A204.1 (cell line): Measurements from ENCODE around the gene MYBPC1.
A peak's percentile ranks its signal among the peaks of the same experiment; 100 is the strongest.
"Not testable (repeated sequence)": the region's sequence is repeated elsewhere in the genome, so short reads cannot be mapped to it uniquely, and the experiment has no call there.

ENCODE experiments used
- FAIRE-seq: peaks from 2 replicates; lab custom pipeline; 2012; peaks lifted over from hg19 to GRCh38; lab: Jason Lieb, UNC

MYBPC1 gene, protein sequence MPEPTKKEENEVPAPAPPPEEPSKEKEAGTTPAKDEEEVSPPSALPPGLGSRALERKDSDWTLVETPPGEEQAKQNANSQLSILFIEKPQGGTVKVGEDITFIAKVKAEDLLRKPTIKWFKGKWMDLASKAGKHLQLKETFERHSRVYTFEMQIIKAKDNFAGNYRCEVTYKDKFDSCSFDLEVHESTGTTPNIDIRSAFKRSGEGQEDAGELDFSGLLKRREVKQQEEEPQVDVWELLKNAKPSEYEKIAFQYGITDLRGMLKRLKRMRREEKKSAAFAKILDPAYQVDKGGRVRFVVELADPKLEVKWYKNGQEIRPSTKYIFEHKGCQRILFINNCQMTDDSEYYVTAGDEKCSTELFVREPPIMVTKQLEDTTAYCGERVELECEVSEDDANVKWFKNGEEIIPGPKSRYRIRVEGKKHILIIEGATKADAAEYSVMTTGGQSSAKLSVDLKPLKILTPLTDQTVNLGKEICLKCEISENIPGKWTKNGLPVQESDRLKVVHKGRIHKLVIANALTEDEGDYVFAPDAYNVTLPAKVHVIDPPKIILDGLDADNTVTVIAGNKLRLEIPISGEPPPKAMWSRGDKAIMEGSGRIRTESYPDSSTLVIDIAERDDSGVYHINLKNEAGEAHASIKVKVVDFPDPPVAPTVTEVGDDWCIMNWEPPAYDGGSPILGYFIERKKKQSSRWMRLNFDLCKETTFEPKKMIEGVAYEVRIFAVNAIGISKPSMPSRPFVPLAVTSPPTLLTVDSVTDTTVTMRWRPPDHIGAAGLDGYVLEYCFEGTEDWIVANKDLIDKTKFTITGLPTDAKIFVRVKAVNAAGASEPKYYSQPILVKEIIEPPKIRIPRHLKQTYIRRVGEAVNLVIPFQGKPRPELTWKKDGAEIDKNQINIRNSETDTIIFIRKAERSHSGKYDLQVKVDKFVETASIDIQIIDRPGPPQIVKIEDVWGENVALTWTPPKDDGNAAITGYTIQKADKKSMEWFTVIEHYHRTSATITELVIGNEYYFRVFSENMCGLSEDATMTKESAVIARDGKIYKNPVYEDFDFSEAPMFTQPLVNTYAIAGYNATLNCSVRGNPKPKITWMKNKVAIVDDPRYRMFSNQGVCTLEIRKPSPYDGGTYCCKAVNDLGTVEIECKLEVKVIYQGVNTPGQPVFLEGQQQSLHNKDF

DNA sequence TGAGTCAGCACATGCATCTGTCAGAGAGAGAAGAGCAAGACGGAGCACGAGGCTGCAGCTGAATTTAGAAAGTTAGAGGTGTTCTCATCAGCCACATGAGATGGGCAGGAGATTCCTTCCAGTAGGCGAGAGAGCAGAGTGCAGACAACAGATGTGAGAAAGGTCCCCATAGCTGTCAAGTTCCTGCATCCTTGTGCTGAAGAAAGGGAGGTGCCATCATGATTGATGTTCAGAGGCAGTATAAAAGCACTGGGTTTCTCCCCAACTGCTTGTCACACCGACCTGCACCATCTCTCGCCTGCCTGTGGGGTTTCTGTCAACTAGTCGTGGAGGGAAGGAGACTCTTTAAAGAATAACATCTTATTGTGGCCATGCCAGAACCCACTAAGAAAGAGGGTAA lies at the start of gene MYBPC1:
MYBPC1 (plus strand) TSS at position 272 of the 400 bp plus-strand sequence; CDS start at position 372, 100 bp downstream.
- FAIRE-seq: no peak

DNA sequence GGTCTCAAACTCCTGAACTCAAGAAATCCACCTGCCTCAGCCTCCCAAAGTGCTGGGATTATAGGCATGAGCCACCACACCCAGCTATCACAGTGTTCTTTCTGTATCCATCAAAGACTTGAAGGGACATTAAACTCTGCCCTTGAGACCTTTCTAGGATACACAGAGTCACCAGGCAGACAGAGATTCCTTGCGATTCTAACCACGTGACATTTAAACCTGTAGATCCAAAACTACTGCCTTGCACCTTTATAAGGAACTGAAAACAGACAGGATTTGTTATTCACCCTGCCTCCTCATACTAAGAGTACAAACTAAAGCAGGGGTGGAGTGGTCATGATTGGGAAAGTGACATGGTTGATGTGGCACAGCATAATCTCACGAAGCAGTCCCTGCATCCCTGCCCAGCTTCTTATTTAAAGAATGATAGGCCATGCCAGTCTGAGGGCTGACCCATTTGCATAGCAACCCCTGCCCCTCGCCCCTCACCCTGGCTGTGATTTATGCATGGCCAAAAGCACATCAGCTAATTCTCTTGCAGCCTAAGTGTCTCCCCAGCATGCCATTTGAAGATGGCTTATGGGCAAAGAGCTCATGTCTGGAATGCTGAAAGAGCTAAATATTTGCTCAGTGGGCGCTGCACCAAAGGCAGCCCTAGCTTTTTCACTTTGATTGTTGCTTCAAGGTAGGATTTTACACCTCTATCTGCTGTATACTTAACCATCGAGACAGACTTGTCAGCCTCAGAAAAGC lies 43.2 kb upstream of the MYBPC1 start:
- no peak for FAIRE-seq

DNA sequence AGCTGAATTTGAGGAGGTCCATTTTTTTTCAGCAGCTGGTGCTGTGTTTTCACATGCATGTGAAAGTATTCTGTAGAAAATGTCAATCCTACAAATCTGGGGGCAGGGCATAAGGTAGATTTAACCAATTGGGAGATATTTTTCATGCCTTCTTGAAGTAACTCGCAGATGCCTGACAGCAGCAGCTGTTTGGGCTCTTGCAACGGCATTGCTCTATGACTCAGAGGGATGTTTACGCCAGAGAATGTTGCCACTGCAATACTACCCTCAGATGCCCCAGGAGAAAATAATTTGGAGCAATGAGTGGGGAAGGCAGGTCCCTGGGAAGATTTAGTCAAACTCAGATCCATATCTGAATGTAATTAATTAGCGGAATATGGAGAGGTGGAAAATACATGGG lies 42.5 kb upstream of the MYBPC1 start:
- FAIRE-seq: no peak

DNA sequence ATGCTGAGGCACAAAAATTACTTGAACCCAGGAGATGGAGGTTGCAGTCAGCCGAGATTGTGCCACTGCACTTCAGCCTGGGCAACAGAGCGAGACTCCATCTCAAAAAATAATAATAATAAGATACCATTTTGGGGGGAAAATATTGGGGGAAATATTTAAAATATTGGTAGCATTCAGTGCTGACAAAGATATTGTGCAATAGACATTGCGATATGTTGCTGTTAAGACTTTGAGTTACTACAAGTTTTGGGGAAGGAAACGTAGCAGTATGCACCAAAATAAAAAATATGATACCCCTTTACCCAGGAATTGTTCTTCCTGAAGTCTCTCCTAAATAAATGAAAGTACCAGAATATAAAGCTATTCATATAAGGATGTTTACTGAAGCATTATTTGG lies 37.7 kb upstream of the MYBPC1 start:
- no peak for FAIRE-seq

DNA sequence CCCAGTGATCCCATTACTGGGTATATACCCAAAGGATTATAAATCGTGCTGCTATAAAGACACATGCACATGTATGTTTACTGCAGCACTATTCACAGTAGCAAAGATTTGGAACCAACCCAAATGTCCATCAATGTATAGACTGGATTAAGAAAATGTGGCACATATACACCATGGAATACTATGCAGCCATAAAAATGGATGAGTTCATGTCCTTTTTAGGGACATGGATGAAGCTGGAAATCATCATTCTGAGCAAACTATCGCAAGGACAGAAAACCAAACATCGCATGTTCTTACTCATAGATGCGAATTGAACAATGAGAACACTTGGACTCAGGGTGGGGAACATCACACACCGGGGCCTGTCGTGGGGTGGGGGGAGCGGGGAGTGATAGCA lies 36.0 kb upstream of the MYBPC1 start:
- FAIRE-seq: not testable (repeated sequence)

DNA sequence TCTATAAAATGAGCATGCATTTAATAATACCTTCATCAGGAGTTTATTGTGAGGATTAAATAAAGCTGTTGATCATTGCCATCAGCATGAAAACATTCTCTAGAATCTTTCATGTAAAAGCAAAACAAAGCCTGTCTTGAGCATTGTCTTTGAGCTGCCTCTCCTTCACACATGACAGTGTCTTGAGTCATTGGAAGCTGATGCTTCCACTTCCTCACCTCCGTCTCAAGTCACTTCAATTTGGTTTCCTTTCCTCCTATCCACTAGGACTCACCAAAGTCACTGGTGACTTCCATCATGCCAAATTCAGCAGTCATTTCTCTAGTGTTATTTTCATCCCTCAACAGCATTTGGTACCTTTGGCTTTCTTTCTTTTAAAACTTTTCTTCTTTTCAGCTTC lies 31.6 kb upstream of the MYBPC1 start:
- no peak for FAIRE-seq

DNA sequence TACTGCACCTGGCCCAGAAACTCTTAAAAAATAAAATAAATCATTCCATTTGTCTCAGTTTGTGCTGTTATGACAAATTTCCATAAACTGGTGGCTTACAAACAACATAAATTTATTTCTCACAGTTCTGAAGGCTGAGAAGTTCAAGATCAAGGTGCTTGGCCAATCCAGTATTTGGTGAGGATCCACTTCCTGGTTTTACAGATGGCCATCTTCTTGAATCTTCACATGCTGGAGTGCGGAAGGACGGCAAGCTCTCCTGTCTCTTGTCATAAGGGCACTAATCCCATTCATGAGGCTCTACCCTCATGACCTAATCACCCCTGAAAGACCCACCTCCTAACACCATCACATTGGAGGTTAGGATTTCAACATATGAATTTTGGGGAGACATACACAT lies 29.9 kb upstream of the MYBPC1 start:
- FAIRE-seq: no peak

DNA sequence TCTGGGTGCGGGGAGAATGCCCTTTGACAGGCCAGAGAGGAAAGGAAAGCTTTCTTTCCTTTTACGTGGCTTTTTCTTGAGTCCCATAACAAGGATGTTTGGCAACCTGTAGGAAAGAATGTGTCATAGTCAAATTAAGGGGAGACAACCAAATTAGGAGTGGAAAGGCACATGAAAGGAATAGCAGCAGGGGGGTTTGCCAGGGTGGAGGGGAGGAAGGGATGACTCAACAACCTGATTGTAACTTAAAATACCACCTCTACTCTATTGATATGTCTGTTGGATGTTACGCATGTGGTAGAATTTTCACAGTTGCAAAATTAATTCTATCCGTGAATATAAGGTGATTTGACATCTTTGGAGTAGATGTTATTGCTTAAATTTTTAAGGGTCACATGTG lies 28.5 kb upstream of the MYBPC1 start:
- FAIRE-seq: no peak

DNA sequence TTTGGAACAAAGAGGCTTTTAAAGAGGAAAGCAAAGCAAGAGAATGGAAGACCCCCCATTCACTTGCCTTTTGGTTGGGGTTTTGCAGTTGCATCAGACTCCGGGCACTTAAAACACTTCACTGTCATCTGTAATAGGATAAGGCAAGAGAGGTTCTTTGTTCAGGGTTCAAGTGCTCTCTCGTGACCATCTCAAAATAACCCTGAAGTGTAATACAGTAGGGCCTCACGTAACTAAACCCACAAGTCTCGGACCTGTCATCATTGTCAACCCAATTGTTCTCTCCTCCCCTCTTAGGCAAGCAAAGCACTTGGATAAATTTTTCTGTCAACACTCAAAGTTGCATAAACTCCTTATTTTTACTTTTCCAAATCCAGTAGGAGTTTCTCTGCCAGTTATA lies 26.9 kb upstream of the MYBPC1 start:
- FAIRE-seq: no peak

DNA sequence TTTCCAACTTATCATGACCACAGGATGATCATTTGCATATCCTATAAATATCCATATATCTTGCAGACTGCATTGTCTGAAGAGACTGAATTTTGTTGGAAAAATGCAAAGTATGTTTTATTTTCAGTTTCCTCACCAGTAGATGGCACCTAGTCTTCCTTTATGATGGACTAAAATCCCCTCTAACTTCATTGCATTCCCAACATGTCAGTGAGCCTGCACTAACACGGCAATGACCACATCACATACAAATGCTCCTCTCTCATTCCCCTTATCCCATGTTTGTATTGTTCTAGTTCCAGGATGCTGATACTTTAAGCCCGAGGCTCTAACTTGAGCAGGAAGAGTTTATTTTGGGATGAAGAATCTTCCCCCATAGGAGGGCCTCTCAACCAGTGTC lies 24.7 kb upstream of the MYBPC1 start:
- no peak for FAIRE-seq

DNA sequence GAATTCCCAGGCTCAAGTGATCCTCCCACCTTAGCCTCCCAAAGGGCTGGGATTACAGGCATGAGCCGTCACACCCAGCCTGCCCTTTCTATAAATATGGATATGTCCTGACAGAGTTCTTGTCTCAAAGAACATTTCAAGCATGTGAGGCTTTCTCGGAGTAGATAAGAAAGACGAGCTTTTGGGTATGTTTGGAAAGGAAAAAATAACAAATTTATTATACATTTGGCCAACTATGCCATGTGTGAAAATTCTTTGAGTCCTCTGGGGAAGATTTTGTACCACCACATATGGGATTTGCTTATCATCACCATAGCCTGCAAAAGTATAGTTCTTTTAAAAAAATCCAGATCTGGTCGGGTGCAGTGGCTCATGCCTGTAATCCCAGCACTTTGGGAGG lies 23.7 kb upstream of the MYBPC1 start:
- FAIRE-seq: no peak

DNA sequence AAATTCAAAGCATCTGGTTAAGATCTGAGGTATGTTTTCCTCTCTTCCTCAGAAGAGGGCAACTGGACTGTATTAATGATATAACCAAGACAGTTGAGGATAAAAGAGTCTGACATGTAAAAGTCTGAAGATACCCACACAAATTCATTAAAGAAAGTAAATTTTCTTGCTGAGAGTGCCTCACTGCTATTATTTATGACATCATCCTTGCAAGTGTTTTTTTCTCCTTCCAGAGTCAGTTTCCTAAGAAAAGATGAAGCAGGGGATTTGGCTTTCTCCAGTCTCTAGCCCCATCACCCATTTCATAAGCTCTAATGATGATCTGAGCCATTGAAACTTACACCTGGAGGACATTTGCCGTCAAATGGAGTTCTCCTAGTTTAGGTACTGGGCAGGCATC lies 21.0 kb upstream of the MYBPC1 start:
- no peak for FAIRE-seq

DNA sequence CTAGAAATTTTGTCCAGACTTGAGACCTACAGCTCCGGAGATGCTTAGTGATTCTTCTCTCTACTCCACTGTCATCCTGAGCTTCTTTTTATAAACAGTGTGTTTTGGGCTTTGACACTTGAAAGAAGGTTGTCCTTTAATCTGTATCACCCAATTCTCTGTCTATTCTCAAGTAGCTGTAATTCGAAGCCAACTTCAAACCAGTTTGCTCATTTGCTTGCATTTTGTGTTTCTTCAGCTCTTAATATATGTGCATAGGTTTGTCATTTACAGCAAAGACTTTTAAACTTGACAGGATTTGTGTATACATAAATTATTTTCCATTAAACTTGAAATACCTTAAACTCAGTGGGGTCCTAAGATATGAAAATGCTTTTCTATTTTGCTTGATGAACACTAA lies 16.4 kb upstream of the MYBPC1 start:
- no peak for FAIRE-seq

DNA sequence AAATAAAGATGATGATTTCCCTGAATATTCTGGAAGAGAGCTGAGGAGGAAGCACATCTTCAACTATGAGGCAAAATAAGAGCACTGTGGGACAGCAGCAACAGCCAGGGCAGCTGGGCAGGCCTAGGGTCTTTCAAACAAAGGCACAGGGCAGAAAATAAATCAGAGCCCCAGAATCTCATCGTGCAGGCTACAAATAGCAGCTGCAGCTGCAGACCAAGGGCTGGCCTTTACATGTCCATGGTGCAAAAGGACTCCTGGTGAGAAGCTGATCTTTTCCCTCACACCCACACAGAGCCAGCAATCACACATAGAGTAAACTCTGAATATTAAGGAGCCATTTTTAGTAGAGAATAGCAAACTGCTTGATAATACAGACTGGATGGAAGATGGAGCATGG lies 13.6 kb upstream of the MYBPC1 start:
- no peak for FAIRE-seq

DNA sequence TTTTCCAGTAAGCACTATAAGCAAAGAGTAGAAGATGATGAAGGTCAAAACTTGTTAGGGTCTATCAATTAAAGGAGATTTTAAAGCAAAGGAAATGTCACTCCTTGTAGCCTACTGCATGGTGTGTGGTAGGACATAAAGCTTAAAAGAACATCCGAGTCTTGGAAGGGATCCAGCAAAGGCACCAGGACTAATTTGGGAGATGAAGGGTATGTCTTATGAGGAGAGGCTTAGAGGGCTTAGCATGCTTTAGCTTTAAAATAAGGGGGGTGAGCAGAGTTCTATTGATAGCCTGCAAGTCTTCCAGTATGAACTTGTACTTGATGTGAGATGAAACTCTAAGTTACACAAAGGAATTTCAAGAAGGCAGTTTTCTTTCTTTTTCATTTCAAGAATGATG lies 11.8 kb upstream of the MYBPC1 start:
- no peak for FAIRE-seq

DNA sequence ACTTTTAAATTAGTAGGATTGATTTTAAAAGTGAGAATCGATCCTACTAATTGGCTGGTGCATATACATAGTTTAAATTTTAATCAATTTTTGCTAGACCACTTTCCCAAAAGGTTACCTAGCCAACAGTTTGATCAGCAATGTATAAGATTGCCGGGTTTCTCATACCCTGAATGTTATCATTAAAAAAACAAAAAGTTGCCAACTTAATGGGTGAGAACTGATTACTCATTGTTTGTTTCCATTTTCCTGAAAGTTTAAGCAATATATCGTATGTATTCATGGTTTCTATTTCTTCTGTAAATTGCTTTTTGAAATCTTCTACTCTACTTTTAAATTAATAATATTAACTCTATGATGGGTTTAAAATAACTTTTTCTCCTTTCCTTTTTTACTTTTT lies 4.4 kb upstream of the MYBPC1 start:
- FAIRE-seq: peak; percentile 47

DNA sequence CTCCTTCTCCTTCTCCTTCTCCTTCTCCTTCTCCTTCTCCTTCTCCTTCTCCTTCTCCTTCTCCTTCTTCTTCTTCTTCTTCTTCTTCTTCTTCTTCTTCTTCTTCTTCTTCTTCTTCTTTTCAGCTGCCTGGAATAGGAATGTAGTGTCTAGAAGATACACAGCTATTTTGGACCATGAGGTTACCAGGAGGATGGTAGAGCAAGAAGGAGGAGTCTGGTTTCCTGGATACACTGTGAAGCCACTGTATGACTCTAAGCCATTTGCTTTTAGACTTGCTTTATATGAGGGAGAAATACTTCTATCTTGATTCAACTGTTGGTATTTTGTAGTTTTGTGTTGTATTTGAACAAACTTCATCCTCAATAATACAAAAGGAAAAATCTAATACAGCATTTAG lies 3.0 kb upstream of the MYBPC1 start:
- FAIRE-seq: no peak

DNA sequence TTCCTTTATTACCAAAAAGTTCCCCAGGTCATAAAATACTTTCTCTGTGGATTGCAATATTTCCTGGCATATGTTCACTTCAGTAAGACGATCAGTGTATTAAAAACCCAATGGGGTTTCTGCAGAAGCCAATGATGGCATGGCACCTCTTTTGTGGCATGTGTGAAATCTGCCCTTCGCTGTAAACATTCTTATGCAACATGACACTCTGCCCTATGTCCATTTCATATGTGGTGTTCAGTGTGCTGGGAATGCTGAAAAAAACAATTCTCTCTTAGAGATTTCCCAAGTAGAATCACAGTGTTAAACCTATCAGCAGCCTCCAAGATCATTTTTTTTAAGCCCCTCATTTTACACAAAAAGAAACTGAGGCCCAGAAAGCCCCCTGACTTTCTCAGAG lies 2.3 kb upstream of the MYBPC1 start:
- FAIRE-seq: no peak

DNA sequence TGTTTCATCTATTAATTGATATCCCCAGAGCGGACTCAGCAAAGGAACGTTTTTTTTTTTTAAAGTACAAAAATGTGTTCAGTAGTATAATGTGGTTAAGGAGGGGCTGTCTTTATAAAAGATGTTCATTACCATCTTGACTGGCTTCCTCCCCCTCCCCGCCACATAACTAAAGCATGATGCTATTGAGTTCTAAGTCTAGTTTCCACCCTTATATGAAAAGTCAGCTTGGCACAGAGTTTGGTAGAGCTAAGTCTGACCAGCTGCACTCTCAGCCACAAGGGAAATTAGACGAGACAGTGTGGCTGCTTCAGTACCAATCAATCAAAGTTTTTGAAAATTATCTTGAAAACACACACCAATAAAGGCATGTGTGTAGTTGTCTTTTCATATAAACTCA lies 1.9 kb upstream of the MYBPC1 start:
- no peak for FAIRE-seq

DNA sequence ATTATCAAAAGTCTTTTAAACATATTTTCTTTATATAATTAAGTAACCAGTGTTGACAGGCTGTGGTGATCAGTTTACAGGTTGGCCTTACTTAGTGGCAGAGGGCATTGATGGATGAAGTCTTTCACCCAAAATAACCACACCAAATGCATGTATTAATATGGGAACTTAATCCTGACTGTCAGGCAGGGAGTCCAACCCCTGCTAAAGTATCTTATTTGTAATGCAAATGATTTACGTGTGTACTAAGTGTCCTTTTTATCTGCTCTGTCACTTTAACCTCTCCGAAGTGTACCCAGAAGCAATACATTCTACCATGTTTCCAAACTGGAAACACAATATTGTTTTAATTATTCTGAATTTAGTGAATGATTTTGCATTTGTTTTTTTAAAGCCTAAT lies 1.4 kb downstream of the MYBPC1 start:
- no peak for FAIRE-seq

DNA sequence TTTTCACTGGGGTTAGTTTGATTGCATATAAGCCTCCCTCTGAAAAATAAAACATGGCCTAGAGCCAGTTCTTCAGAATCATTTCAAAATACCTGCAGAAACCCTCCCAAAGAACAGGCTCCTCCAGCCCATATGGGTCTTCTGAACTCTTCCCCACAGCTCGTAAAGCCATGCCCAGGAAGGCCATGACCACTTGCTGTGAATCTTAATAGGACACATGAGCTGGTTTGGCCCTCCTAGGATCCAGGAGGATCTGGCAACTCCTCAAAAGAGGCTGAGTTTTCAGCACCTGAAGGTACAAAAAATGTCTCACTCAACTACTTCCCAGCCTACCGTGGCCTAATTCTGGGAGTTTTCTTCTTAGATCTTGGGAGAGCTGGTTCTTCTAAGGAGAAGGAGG lies 2.4 kb downstream of the MYBPC1 start:
- no peak for FAIRE-seq

DNA sequence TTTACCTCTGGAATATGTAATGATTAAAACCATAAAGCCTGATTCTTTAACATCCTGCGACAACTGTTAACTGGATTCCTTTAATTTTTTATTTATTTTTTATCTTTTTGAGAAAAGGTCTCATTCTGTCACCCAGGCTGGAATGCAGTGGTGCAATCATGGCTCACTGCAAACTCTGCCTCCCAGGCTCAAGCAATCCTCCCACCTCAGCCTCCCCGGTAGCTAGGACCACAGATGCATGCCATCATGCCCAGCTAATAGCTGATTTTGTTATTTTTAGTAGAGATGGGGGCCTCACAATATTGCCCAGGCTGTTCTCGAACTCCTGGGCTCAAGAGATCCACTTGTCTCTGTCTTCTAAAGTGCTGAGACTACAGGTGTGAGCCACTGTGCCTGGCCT lies 3.7 kb downstream of the MYBPC1 start:
- FAIRE-seq: no peak
